ENCODE results near the gene WNT9A.

Gene WNT9A

GRCh38 chr1:227902641-227902990 lies 45.1 kb downstream of the WNT9A start:
- Histone ChIP-seq H3K79me2 (ENCODE audit: control insufficient read depth, low read length) (no peaks in the 10 kb centered on the region), H3F3A (ENCODE audit: control insufficient read depth, insufficient read depth) (no peaks in the 10 kb centered on the region), H3K4me2 (ENCODE audit: low read length) (no peak overlapping the region), H4K20me1 (ENCODE audit: control insufficient read depth, insufficient read depth, low read depth, low read length) (no peaks in the 10 kb centered on the region), H3K27me3 (ENCODE audit: control insufficient read depth, low read length) (no peaks in the 10 kb centered on the region), H3K27ac (ENCODE audit: low read depth, low read length) (no peak overlapping the region), H3K4me1 (ENCODE audit: control insufficient read depth, low read length) (no peaks in the 10 kb centered on the region), H3K36me3 (ENCODE audit: control insufficient read depth, low read length) (no peaks in the 10 kb centered on the region), H3K4me3 (ENCODE audit: low read length) (no peak overlapping the region), H3K9me2 (replicated peaks; ENCODE audit: control insufficient read depth, low read length) (no peaks in the 10 kb centered on the region), H3K9me3 (ENCODE audit: control insufficient read depth, insufficient read depth, low read length) (no peaks in the 10 kb centered on the region)
- TF ChIP-seq, protein P1, sequence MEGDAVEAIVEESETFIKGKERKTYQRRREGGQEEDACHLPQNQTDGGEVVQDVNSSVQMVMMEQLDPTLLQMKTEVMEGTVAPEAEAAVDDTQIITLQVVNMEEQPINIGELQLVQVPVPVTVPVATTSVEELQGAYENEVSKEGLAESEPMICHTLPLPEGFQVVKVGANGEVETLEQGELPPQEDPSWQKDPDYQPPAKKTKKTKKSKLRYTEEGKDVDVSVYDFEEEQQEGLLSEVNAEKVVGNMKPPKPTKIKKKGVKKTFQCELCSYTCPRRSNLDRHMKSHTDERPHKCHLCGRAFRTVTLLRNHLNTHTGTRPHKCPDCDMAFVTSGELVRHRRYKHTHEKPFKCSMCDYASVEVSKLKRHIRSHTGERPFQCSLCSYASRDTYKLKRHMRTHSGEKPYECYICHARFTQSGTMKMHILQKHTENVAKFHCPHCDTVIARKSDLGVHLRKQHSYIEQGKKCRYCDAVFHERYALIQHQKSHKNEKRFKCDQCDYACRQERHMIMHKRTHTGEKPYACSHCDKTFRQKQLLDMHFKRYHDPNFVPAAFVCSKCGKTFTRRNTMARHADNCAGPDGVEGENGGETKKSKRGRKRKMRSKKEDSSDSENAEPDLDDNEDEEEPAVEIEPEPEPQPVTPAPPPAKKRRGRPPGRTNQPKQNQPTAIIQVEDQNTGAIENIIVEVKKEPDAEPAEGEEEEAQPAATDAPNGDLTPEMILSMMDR (IDR thresholded peaks at IDR 0.05; ENCODE audit: low read depth, low read length, poor library complexity, severe bottlenecking): no peak
- no peak for TF ChIP-seq EZH2phosphoT487 (IDR thresholded peaks at IDR 0.05; ENCODE audit: borderline replicate concordance, low read length)

DNA sequence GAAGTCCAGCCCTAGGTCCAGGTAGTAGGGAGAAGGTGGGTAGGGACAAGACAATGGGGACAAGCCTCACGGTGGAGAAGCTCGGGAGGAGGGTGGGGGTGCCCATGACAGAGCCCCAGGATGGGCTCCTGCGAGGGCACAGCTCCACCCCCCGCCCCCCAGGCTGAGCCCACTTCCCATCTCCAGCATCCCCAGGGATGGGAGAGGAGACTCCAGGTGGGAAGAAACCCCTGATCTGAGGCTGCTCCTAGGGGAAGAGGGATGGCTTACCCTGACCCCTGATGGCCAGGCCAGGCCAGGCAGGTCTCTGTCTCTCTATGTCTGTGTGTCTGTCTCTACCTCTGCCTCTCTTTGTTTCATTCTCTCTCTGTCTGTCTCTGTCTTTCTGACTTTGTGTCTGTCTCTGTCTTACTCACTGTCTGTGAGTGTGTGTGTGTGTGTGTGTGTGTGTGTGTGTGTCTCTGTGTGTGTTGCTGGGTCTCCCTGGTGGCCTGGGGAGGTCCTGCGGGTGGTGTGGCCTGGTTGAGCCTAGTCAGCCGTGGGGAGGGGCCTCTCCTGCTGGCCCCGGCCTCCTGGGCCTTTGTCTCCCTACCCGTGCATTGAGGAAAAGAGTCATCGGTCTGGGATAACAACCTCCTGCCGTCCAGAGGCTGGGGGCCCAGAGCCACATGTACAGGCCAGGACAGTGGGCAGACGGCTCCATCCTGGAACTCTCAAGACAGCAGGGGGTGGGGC lies 45.7 kb downstream of the WNT9A start:
- Histone ChIP-seq H3K9me2 (replicated peaks; ENCODE audit: control insufficient read depth, low read length) (no peaks in the 10 kb centered on the region), H3K79me2 (ENCODE audit: control insufficient read depth, low read length) (no peaks in the 10 kb centered on the region), H3K4me1 (ENCODE audit: control insufficient read depth, low read length) (no peaks in the 10 kb centered on the region), H3K4me3 (ENCODE audit: low read length) (no peak overlapping the region), H3K4me2 (ENCODE audit: low read length) (no peak overlapping the region), H3K9me3 (ENCODE audit: control insufficient read depth, insufficient read depth, low read length) (no peaks in the 10 kb centered on the region), H3F3A (ENCODE audit: control insufficient read depth, insufficient read depth) (no peaks in the 10 kb centered on the region), H3K27ac (ENCODE audit: low read depth, low read length) (no peak overlapping the region), H3K36me3 (ENCODE audit: control insufficient read depth, low read length) (no peaks in the 10 kb centered on the region), H4K20me1 (ENCODE audit: control insufficient read depth, insufficient read depth, low read depth, low read length) (no peaks in the 10 kb centered on the region), H3K27me3 (ENCODE audit: control insufficient read depth, low read length) (no peaks in the 10 kb centered on the region)
- TF ChIP-seq, protein P1 (IDR thresholded peaks at IDR 0.05; ENCODE audit: low read depth, low read length, poor library complexity, severe bottlenecking): no peak
- no peak for TF ChIP-seq EZH2phosphoT487 (IDR thresholded peaks at IDR 0.05; ENCODE audit: borderline replicate concordance, low read length)

GRCh38 chr1:227901239-227901905 lies 46.4 kb downstream of the WNT9A start:
- no peaks in the 10 kb centered on the region for H3F3A ChIP-seq (ENCODE audit: control insufficient read depth, insufficient read depth)
- no peaks in the 10 kb centered on the region for H4K20me1 ChIP-seq (ENCODE audit: control insufficient read depth, insufficient read depth, low read depth, low read length)
- no peaks in the 10 kb centered on the region for H3K79me2 ChIP-seq (ENCODE audit: control insufficient read depth, low read length)
- no peaks in the 10 kb centered on the region for H3K27me3 ChIP-seq (ENCODE audit: control insufficient read depth, low read length)
- H3K27ac ChIP-seq (ENCODE audit: low read depth, low read length): no peak overlapping the region
- no peaks in the 10 kb centered on the region for H3K9me3 ChIP-seq (ENCODE audit: control insufficient read depth, insufficient read depth, low read length)
- no peak overlapping the region for H3K4me3 ChIP-seq (ENCODE audit: low read length)
- H3K4me1 ChIP-seq (ENCODE audit: control insufficient read depth, low read length): no peaks in the 10 kb centered on the region
- H3K36me3 ChIP-seq (ENCODE audit: control insufficient read depth, low read length): no peaks in the 10 kb centered on the region
- no peak overlapping the region for H3K4me2 ChIP-seq (ENCODE audit: low read length)
- TF ChIP-seq, protein P1 (IDR thresholded peaks at IDR 0.05; ENCODE audit: low read depth, low read length, poor library complexity, severe bottlenecking): no peak
- TF ChIP-seq EZH2phosphoT487 (IDR thresholded peaks at IDR 0.05; ENCODE audit: borderline replicate concordance, low read length): no peak
- H3K9me2 ChIP-seq (replicated peaks; ENCODE audit: control insufficient read depth, low read length): no peaks in the 10 kb centered on the region
